K562 (cell line): ENCODE data around the gene ANKRD10. TPM values are rescaled to one million over a fixed set of nuclear protein-coding genes. Genes with fewer than 3 reads are reported as not detected.
A peak's percentile ranks its signal among the peaks of the same experiment; 100 is the strongest.

Source experiments
- ATAC-seq: fragments of 200-7000 bp; cut with Tn5 transposase; 3 replicates; pipeline ENCODE4 v1.9.1; 2020; ENCODE audit warnings: moderate library complexity
- BruUV-seq: library from RNA; stranded (reverse); fragments of 400-500 nt; replicated peaks from 2 replicates; lab custom pipeline; 2021; lab: Mats Ljungman, UMichigan
- CTCF ChIA-PET: fragments of 300-600 bp; formaldehyde crosslinking; extraction: SDS; loops from one replicate; lab custom pipeline; 2021; ENCODE audit warnings: low intra/inter-chr PET ratio; lab: Yijun Ruan, JAX
- POLR2A ChIA-PET: fragments of 300-600, 350-650 bp; sonication (Branson Sonifier 250); formaldehyde crosslinking; extraction: SDS; loops from one replicate; lab custom pipeline; 2021; ENCODE audit warnings: antibody characterized with exemption, inconsistent platforms; lab: Yijun Ruan, JAX
- DNase-seq, 4 experiments: peaks; one replicate each; pipeline versions ENCODE4 v3.0.0 to v3.0.0-alpha.2; 2011 to 2018; ENCODE audit warnings: low spot score in 3 of 4, mixed read lengths in 3 of 4; ENCODE audit errors: extremely low read depth in 1 of 4
- FAIRE-seq: peaks from 2 replicates; lab custom pipeline; 2011; peaks lifted over from hg19 to GRCh38; lab: Jason Lieb, UNC
- H2AFZ ChIP-seq: 2 replicates; pipeline ENCODE4 v1.6.0; 2011; ENCODE audit warnings: low read depth, low read length, control low read depth, inconsistent platforms
- H3K27ac ChIP-seq: fragments of 200-600 bp; 3 replicates; pipeline ENCODE4 v1.8.0; 2011; ENCODE audit warnings: low read depth, mild to moderate bottlenecking, control low read depth, inconsistent platforms, low read length, moderate library complexity, mixed read lengths; ENCODE audit errors: extremely low read depth
- H3K27me3 ChIP-seq, 2 experiments: fragments of 300-600 bp in 1 of 2; 2 replicates in 1 of 2; 3 replicates in 1 of 2; pipeline versions ENCODE4 v1.6.0 to v1.8.0; 2011; ENCODE audit warnings: inconsistent platforms in 2 of 2, low read length in 2 of 2, mild to moderate bottlenecking in 1 of 2, mixed read lengths in 1 of 2, moderate library complexity in 1 of 2; ENCODE audit not compliant: control insufficient read depth in 2 of 2, insufficient read depth in 2 of 2
- H3K36me3 ChIP-seq: fragments of 300-600 bp; 3 replicates; pipeline ENCODE4 v1.8.0; 2011; ENCODE audit warnings: mild to moderate bottlenecking, low read length, inconsistent platforms; ENCODE audit not compliant: control insufficient read depth, insufficient read depth
- H3K4me1 ChIP-seq, 2 experiments: fragments of 200-600 bp in 1 of 2; replicated peaks in 1 of 2; 2 replicates in 1 of 2; 3 replicates in 1 of 2; pipeline versions ENCODE4 v1.5.1 to v1.8.0; 2011; ENCODE audit warnings: inconsistent platforms in 2 of 2, low read length in 2 of 2, mild to moderate bottlenecking in 1 of 2, mixed read lengths in 1 of 2, moderate library complexity in 1 of 2; ENCODE audit not compliant: control insufficient read depth in 2 of 2, insufficient read depth in 2 of 2
- H3K4me2 ChIP-seq: 2 replicates; pipeline ENCODE4 v1.6.1; 2011; ENCODE audit warnings: low read length, control low read depth, inconsistent platforms, mixed read lengths; ENCODE audit not compliant: insufficient read depth
- H3K4me3 ChIP-seq: fragments of 200-600 bp; sonication (generic), shearing (Covaris generic); 2 replicates; pipeline ENCODE4 v1.5.1; 2016; ENCODE audit warnings: control low read depth, inconsistent platforms
- H3K79me2 ChIP-seq: fragments of 200-600 bp; 3 replicates; pipeline ENCODE4 v1.8.0; 2011; ENCODE audit warnings: low read length, inconsistent platforms; ENCODE audit not compliant: control insufficient read depth, insufficient read depth
- H3K9ac ChIP-seq, 2 experiments: 2 replicates each; pipeline versions ENCODE4 v1.6.0 to v1.6.1; 2011; ENCODE audit warnings: low read depth in 2 of 2, low read length in 2 of 2, control low read depth in 1 of 2, inconsistent platforms in 1 of 2, mild to moderate bottlenecking in 1 of 2, mixed read lengths in 1 of 2; ENCODE audit not compliant: insufficient read depth in 1 of 2
- H3K9me1 ChIP-seq: one replicate; pipeline ENCODE4 v1.6.0; 2011; ENCODE audit warnings: inconsistent platforms, mild to moderate bottlenecking, low read length, moderate library complexity; ENCODE audit not compliant: control insufficient read depth, insufficient read depth
- H3K9me3 ChIP-seq: replicated peaks from 2 replicates; pipeline ENCODE4 v1.5.1; 2011; ENCODE audit warnings: low read depth, low read length, inconsistent platforms; ENCODE audit not compliant: control insufficient read depth, insufficient read depth
- H4K20me1 ChIP-seq: replicated peaks from 2 replicates; pipeline ENCODE4 v1.6.1; 2011; ENCODE audit warnings: low read length, inconsistent platforms, mixed read lengths; ENCODE audit not compliant: control insufficient read depth, insufficient read depth
- CC2D1A ChIP-seq: fragments of 450-650 bp; IDR thresholded peaks from 2 replicates; pipeline ENCODE4 v1.6.1; 2017; ENCODE audit warnings: mild to moderate bottlenecking
- MTF1 ChIP-seq: fragments of 250-450 bp; sonication (Bioruptor Pico); IDR thresholded peaks from 2 replicates; pipeline ENCODE4 v1.9.0; 2021; ENCODE audit warnings: moderate library complexity, mild to moderate bottlenecking, inconsistent platforms, borderline replicate concordance
- NELFE ChIP-seq: IDR thresholded peaks from 2 replicates; pipeline ENCODE4 v1.6.1; 2011; ENCODE audit warnings: mild to moderate bottlenecking; ENCODE audit not compliant: insufficient read depth, insufficient read length
- NFRKB ChIP-seq: fragments of 450-650 bp; IDR thresholded peaks from 2 replicates; pipeline ENCODE4 v1.6.1; 2016; ENCODE audit warnings: low read depth
- PHB2 ChIP-seq: fragments of 450-650 bp; IDR thresholded peaks from 2 replicates; pipeline ENCODE4 v1.6.1; 2017; ENCODE audit warnings: low read depth
- PTBP1 ChIP-seq: fragments of 200-400 bp; formaldehyde crosslinking; IDR thresholded peaks from 2 replicates; pipeline ENCODE4 v1.6.1; 2017; ENCODE audit warnings: low read depth, low read length
- SMAD2 ChIP-seq: fragments of 150-350 bp; IDR thresholded peaks from 2 replicates; pipeline ENCODE4 v1.6.1; 2014; ENCODE audit warnings: low read depth, mild to moderate bottlenecking, low read length
- SRF ChIP-seq, 2 experiments: fragments of 250-450, 450-650 bp in 1 of 2; sonication (Bioruptor Pico) in 1 of 2; sonication (generic) in 1 of 2; formaldehyde crosslinking; IDR thresholded peaks; 2 replicates each; pipeline versions ENCODE4 v1.5.0 to v1.5.1; 2020 to 2022; ENCODE audit warnings: mild to moderate bottlenecking in 1 of 2, missing genetic modification reagents in 1 of 2
- ZBTB17 ChIP-seq: fragments of 450-650 bp; formaldehyde crosslinking; IDR thresholded peaks from 2 replicates; pipeline ENCODE4 v1.4.0; 2020; ENCODE audit warnings: mild to moderate bottlenecking
- ZNF184 ChIP-seq: sonication (generic); formaldehyde crosslinking; IDR thresholded peaks from 2 replicates; pipeline ENCODE4 v1.5.0; 2020; ENCODE audit warnings: missing genetic modification reagents
- ZNF41 ChIP-seq: fragments of 250-450 bp; sonication (Bioruptor Pico); conservative IDR thresholded peaks from 2 replicates; pipeline ENCODE4 v1.4.0; 2020; ENCODE audit warnings: mild to moderate bottlenecking
- WGBS: fragments of 100-300 bp; shearing (Covaris generic); methylation state at CpG from one replicate; pipeline ENCODE4 v1.1.6; 2016; ENCODE audit warnings: low coverage, mixed read lengths; ENCODE audit not compliant: insufficient coverage; ENCODE audit errors: missing lambda C conversion rate; 5-methylcytosine and 5-hydroxymethylcytosine counted together
- in situ Hi-C: fragments of 300-500 bp; cut with MboI; formaldehyde crosslinking; loops from 4 replicates; pipeline ENCODE4 v1.15.0; 2018; ENCODE audit warnings: inconsistent platforms, mixed read lengths
- intact Hi-C: fragments of 100-400 bp; cut with micrococcal nuclease; formaldehyde crosslinking; loops from 2 replicates; pipeline ENCODE4 v1.14.2; 2022
- polyA plus RNA-seq, 8 experiments: library from polyadenylated mRNA; depleted of rRNA in 4 of 8; stranded (reverse) in 5 of 8; unstranded in 3 of 8; fragments of >200 nt; fragmentation: Nextera tagmentation in 2 of 8; fragmentation: Illumina TruSeq in 1 of 8; extraction: Ambion mirVana in 2 of 8; extraction: Trizol in 1 of 8; gene quantifications; 2 replicates each; pipeline versions ENCODE4 v1.2.1 to v1.2.3, GENCODE V29; 2011 to 2014; ENCODE audit warnings: inconsistent platforms in 1 of 8, missing spikeins in 1 of 8
- total RNA-seq, 7 experiments: library from RNA; depleted of rRNA in 6 of 7; stranded (reverse); fragments of >200 nt in 6 of 7; fragmentation: Illumina TruSeq in 2 of 7; extraction: Trizol in 2 of 7; gene quantifications; 2 replicates each; pipeline versions ENCODE4 v1.2.1 to v1.2.3, GENCODE V29; 2011 to 2021; ENCODE audit warnings: low replicate concordance in 1 of 7
- TF ChIP-seq, protein P1 (sequence below): fragments of 250-450 bp; sonication (Bioruptor Pico); IDR thresholded peaks from 2 replicates; pipeline ENCODE4 v1.5.0; 2021
- TF ChIP-seq, protein P2 (sequence below): sonication (generic); formaldehyde crosslinking; IDR thresholded peaks from 2 replicates; pipeline ENCODE4 v1.8.1; 2023; ENCODE audit warnings: mild to moderate bottlenecking, missing genetic modification reagents
- TF ChIP-seq, protein P3 (sequence below): conservative IDR thresholded peaks from 2 replicates; pipeline ENCODE4 v1.6.1; 2011; ENCODE audit warnings: low read depth, mild to moderate bottlenecking, low read length; ENCODE audit not compliant: control insufficient read depth

The ANKRD10 gene
- total and polyA plus RNA-seq, 9 of the 15 experiments (the other 6 are each of a cell fraction or from before 2014, with no cell fraction given): 21.7 to 183 (median 45.0) TPM

DNA sequence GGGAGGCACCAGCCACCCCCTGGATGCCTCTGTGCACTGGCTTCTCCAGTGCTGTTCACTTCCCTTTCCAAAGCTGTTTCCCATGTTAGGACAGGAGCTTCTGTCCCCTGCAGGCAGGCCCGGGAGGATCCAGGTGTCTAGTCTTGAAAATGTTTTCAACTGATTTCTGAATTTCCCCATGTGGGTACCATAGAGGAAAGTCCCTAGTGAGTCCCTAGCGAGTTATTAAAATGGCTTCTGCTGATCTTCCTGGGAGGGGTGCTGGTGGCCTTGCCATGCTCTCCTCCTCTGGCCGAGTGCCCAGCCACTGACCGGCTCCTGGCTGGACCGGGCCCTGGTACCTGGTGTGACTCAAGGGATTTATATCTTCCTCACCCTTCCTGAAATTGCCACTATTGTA lies 5.2 kb upstream of the ANKRD10 start:
- Histone ChIP-seq H3K9me1 (no peaks in the 10 kb centered on the region), H3K4me1 (peaks cover 0 to 11% of the 10 kb centered on the region in 2 experiments; a peak in 4 of 5 replicates), H3K4me3 (no peak overlapping the region), H3K27ac (no peak overlapping the region), H3K9me3 (no peaks in the 10 kb centered on the region), H3K4me2 (no peak overlapping the region), H4K20me1 (no peaks in the 10 kb centered on the region), H3K79me2 (peaks cover 8% of the 10 kb centered on the region; the same call in 2 of the 3 replicates), H3K9ac (peak overlapping the region in 1 of 2 experiments; percentile 73; a peak in 2 of 4 replicates), H3K36me3 (no peaks in the 10 kb centered on the region), H3K27me3 (no peaks in the 10 kb centered on the region), H2AFZ (no peak overlapping the region)
- no TSS peak for BruUV-seq
- FAIRE-seq: no peak
- intact Hi-C loops (no loop called here), in situ Hi-C loops (loop anchor here (10.0 kb wide), 1 partner anchor 85 kb away; no protein-coding TSS in a partner anchor)
- TF ChIP-seq, protein P1, sequence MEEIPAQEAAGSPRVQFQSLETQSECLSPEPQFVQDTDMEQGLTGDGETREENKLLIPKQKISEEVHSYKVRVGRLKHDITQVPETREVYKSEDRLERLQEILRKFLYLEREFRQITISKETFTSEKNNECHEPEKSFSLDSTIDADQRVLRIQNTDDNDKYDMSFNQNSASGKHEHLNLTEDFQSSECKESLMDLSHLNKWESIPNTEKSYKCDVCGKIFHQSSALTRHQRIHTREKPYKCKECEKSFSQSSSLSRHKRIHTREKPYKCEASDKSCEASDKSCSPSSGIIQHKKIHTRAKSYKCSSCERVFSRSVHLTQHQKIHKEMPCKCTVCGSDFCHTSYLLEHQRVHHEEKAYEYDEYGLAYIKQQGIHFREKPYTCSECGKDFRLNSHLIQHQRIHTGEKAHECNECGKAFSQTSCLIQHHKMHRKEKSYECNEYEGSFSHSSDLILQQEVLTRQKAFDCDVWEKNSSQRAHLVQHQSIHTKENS (CRISPR knock-in tag): no peak
- TF ChIP-seq SMAD2 (no peak), ZNF41 (CRISPR knock-in tag) (no peak), PHB2 (no peak), ZNF184 (CRISPR knock-in tag) (no peak), CC2D1A (no peak), ZBTB17 (CRISPR knock-in tag) (no peak), NELFE (no peak), SRF (CRISPR knock-in tag; IDR thresholded peaks at IDR 0.05) (no peak), NFRKB (no peak), MTF1 (no peak), PTBP1 (no peak)
- TF ChIP-seq, protein P2, sequence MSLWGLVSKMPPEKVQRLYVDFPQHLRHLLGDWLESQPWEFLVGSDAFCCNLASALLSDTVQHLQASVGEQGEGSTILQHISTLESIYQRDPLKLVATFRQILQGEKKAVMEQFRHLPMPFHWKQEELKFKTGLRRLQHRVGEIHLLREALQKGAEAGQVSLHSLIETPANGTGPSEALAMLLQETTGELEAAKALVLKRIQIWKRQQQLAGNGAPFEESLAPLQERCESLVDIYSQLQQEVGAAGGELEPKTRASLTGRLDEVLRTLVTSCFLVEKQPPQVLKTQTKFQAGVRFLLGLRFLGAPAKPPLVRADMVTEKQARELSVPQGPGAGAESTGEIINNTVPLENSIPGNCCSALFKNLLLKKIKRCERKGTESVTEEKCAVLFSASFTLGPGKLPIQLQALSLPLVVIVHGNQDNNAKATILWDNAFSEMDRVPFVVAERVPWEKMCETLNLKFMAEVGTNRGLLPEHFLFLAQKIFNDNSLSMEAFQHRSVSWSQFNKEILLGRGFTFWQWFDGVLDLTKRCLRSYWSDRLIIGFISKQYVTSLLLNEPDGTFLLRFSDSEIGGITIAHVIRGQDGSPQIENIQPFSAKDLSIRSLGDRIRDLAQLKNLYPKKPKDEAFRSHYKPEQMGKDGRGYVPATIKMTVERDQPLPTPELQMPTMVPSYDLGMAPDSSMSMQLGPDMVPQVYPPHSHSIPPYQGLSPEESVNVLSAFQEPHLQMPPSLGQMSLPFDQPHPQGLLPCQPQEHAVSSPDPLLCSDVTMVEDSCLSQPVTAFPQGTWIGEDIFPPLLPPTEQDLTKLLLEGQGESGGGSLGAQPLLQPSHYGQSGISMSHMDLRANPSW (CRISPR knock-in tag): no peak
- TF ChIP-seq, protein P3, sequence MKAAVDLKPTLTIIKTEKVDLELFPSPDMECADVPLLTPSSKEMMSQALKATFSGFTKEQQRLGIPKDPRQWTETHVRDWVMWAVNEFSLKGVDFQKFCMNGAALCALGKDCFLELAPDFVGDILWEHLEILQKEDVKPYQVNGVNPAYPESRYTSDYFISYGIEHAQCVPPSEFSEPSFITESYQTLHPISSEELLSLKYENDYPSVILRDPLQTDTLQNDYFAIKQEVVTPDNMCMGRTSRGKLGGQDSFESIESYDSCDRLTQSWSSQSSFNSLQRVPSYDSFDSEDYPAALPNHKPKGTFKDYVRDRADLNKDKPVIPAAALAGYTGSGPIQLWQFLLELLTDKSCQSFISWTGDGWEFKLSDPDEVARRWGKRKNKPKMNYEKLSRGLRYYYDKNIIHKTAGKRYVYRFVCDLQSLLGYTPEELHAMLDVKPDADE: no peak
- 57% methylated on average over 2 of the region's 5 CpGs for WGBS
- DNase-seq: no peak
- CTCF ChIA-PET: no interaction called here
- POLR2A ChIA-PET: no interaction called here
- no peak for ATAC-seq
